Mesothelial cell of epicardium (in vitro differentiated cells): ENCODE measurements around the gene DOCK4. TPM values are rescaled to one million over a fixed set of nuclear protein-coding genes. Genes with fewer than 3 reads are reported as not detected.

Experiments
- DNase-seq, 2 experiments: peaks; one replicate each; pipeline ENCODE4 v3.0.0; 2021; ENCODE audit warnings: low spot score in 2 of 2; ENCODE audit not compliant: unreplicated experiment in 2 of 2
- H3K27ac Mint-ChIP-seq: 2 replicates; pipeline ENCODE4 v1.8.0; 2021; ENCODE audit warnings: mixed read lengths
- H3K27me3 Mint-ChIP-seq: 2 replicates; pipeline ENCODE4 v1.8.0; 2021; ENCODE audit warnings: low read depth, mixed read lengths
- H3K36me3 Mint-ChIP-seq: 2 replicates; pipeline ENCODE4 v1.8.0; 2021; ENCODE audit warnings: mixed read lengths
- H3K4me1 Mint-ChIP-seq: 2 replicates; pipeline ENCODE4 v1.8.0; 2021; ENCODE audit warnings: mixed read lengths
- H3K4me3 Mint-ChIP-seq: 2 replicates; pipeline ENCODE4 v1.8.0; 2021; ENCODE audit warnings: mild to moderate bottlenecking, moderate library complexity, mixed read lengths
- H3K9me3 Mint-ChIP-seq: 2 replicates; pipeline ENCODE4 v1.8.0; 2021; ENCODE audit warnings: mixed read lengths
- total RNA-seq: library from RNA; stranded (reverse); gene quantifications from 3 replicates; pipeline ENCODE4 v1.2.1, GENCODE V29; 2021
- TF ChIP-seq, protein P1 (sequence below): fragments of 200-600 bp; sonication (generic); IDR thresholded peaks from one replicate; pipeline ENCODE4 v1.5.0; 2021; ENCODE audit warnings: antibody characterized with exemption; ENCODE audit not compliant: unreplicated experiment

The DOCK4 gene
- total RNA-seq, 1 donor from 2014 or later = 27.7 TPM

DNA sequence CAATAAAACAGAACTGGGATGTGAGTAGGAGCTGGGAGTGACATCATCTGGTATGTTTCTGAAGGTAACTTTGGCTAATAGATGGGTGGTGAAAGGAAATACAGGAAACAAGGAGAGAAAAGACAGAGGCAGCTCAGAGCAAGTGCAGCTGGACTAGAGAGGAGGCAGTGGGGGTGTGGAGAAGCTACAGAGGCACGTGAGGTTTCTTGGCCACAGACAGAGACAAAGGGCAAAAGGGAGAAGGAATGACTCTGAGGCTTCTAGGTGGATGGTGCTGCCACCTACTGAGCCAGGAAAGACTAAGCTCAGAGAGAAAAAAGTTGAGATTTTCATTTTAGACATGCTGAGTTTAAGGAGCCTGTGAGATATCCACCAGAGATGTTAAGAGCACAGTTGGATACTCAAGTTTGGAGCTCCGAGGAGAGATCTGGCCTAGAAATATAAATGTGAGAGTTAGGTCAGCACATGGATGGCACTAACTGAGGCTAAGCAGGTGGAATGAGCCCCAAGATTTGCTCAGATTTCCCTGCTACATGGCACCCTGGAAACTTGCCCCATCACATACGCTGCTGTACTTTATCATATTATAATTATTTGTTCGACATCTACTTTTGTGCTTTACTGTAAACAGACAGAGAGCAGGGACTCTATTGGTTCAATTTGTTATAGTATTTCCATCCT lies 350.9 kb downstream of the DOCK4 start:
- peaks cover 15% of the 10 kb centered on the region for H3K36me3 Mint-ChIP-seq
- DNase-seq = no peak
- H3K4me1 Mint-ChIP-seq = peaks cover 10% of the 10 kb centered on the region
- TF ChIP-seq, protein P1, sequence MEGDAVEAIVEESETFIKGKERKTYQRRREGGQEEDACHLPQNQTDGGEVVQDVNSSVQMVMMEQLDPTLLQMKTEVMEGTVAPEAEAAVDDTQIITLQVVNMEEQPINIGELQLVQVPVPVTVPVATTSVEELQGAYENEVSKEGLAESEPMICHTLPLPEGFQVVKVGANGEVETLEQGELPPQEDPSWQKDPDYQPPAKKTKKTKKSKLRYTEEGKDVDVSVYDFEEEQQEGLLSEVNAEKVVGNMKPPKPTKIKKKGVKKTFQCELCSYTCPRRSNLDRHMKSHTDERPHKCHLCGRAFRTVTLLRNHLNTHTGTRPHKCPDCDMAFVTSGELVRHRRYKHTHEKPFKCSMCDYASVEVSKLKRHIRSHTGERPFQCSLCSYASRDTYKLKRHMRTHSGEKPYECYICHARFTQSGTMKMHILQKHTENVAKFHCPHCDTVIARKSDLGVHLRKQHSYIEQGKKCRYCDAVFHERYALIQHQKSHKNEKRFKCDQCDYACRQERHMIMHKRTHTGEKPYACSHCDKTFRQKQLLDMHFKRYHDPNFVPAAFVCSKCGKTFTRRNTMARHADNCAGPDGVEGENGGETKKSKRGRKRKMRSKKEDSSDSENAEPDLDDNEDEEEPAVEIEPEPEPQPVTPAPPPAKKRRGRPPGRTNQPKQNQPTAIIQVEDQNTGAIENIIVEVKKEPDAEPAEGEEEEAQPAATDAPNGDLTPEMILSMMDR = no peak
- no peak overlapping the region for H3K27ac Mint-ChIP-seq
- H3K4me3 Mint-ChIP-seq = no peak overlapping the region
- peaks cover 5% of the 10 kb centered on the region for H3K9me3 Mint-ChIP-seq
- no peaks in the 10 kb centered on the region for H3K27me3 Mint-ChIP-seq

DNA sequence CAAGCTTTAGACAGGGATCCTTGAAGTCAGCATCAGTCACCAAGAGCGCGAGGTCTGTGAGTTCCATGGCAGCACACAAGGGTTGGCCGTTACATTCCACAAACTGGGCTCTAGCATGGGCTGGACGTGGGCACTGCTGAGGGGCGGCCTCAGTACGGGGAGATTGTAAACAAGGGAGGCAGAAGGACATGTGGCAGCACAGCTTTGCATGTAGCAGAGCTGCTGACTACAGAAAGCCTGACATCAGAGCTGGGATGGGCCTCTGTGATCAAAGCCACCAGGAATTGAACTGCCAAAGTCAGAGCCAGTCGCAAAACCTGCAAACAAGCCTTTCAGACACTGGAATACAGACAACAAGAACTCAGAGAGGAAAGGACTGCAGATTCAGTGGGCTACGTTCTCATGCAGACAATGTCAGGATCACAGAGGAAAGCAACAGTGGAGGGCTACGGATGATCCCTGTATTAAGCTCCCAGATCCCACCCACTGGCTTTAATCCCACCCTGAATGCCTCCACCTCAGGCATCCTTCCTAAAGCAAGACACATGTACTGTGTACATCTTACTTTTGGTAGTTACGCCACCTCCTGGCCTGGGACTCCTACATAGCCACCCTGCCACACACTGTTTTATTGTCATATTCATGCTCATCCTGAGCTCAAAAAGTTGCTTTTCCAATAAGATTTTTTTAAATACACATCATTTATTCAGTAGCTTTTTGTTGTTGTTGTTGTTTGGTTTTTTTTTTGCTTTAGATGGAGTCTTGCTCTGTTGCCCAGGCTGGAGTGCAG lies 352.8 kb downstream of the DOCK4 start:
- no peak overlapping the region for H3K27ac Mint-ChIP-seq
- H3K27me3 Mint-ChIP-seq = no peaks in the 10 kb centered on the region
- H3K4me1 Mint-ChIP-seq = peaks cover 10% of the 10 kb centered on the region
- no peak overlapping the region for H3K4me3 Mint-ChIP-seq
- H3K9me3 Mint-ChIP-seq = peaks cover 21% of the 10 kb centered on the region
- no peak for DNase-seq
- H3K36me3 Mint-ChIP-seq = peaks cover 27% of the 10 kb centered on the region
- TF ChIP-seq, protein P1 = no peak

DNA sequence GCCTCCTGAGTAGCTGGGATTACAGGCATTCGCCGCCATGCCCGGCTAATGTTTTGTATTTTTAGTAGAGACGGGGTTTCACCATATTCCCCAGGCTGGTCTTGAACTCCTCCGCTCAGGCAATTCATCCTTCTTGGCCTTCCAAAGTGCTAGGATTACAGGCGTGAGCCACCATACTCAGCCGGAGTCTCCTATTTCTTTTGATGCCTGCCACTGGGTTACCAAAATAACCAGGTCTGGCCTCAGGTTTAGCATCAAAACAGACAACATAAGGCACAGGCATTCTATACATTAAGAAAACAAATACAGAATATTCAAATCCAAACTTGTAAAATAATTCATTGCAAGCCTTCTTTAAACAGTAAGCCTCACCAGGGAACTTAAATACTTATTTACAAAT lies 354.1 kb downstream of the DOCK4 start:
- peaks cover 10% of the 10 kb centered on the region for H3K4me1 Mint-ChIP-seq
- TF ChIP-seq, protein P1 = no peak
- peaks cover 30% of the 10 kb centered on the region for H3K9me3 Mint-ChIP-seq
- H3K27ac Mint-ChIP-seq = no peak overlapping the region
- H3K27me3 Mint-ChIP-seq = no peaks in the 10 kb centered on the region
- no peak for DNase-seq
- H3K36me3 Mint-ChIP-seq = peaks cover 36% of the 10 kb centered on the region
- H3K4me3 Mint-ChIP-seq = no peak overlapping the region

DNA sequence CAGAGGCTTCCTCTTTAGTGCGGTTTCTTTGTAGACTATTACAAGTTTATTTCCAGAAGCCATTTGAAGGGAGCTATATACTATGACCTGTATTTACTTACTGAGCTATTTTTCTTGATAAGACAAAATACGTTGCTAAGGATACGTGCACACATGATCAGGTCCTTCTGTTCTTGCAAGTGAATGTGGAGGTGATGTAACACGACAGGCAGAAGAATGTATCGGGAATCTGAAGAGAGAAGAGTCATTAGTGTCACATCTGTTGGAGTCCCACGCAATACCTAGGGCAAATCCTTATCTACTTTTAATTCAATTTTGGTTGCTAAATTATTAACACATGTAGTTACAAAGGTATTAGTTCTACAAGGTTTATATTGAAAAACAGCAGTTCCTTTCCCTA lies 359.3 kb downstream of the DOCK4 start:
- DNase-seq = no peak
- Mint-ChIP-seq H3K4me1 (peaks cover 4% of the 10 kb centered on the region), H3K27me3 (no peaks in the 10 kb centered on the region), H3K4me3 (no peak overlapping the region), H3K27ac (no peak overlapping the region), H3K36me3 (peaks cover 58% of the 10 kb centered on the region), H3K9me3 (peaks cover 30% of the 10 kb centered on the region)
- TF ChIP-seq, protein P1 = no peak

DNA sequence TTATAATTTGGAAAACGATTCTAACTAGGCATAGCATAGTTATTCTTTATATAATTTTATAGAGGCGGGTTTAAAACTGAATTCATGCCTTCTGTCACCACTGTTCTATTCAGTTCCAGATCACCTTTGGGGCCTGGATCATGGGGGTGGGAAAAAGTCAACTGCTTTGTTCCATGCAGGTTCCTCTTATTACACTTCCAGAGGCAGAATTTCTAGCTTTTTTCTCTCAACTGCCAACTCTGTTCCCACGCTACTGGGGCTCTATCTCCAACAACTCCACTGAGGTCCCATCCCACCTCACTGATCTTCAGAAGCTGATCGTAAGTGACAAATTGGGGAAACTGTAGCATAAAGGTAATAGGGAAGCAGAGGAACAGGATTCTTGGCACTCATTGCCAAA lies 360.3 kb downstream of the DOCK4 start:
- Mint-ChIP-seq H3K27ac (no peak overlapping the region), H3K4me3 (no peak overlapping the region), H3K4me1 (peaks cover 10% of the 10 kb centered on the region), H3K9me3 (peaks cover 30% of the 10 kb centered on the region), H3K27me3 (no peaks in the 10 kb centered on the region), H3K36me3 (peaks cover 53% of the 10 kb centered on the region)
- TF ChIP-seq, protein P1 = no peak
- DNase-seq = no peak
